Choroid plexus epithelial cell (primary cell): Measurements from ENCODE around the gene PHF2.

ENCODE experiments used
- DNase-seq: peaks from one replicate; pipeline ENCODE4 v3.0.0-alpha.2; 2010; ENCODE audit warnings: low read depth
- H3K4me3 ChIP-seq: 2 replicates; pipeline ENCODE4 v1.5.1; 2011; ENCODE audit warnings: low read depth, mild to moderate bottlenecking, control low read depth, low read length, moderate library complexity
- TF ChIP-seq, protein P1 (sequence below): conservative IDR thresholded peaks from 2 replicates; pipeline ENCODE4 v1.5.1; 2011; ENCODE audit warnings: low read depth, mild to moderate bottlenecking, control low read depth, inconsistent platforms, low read length, moderate library complexity

Gene PHF2

DNA sequence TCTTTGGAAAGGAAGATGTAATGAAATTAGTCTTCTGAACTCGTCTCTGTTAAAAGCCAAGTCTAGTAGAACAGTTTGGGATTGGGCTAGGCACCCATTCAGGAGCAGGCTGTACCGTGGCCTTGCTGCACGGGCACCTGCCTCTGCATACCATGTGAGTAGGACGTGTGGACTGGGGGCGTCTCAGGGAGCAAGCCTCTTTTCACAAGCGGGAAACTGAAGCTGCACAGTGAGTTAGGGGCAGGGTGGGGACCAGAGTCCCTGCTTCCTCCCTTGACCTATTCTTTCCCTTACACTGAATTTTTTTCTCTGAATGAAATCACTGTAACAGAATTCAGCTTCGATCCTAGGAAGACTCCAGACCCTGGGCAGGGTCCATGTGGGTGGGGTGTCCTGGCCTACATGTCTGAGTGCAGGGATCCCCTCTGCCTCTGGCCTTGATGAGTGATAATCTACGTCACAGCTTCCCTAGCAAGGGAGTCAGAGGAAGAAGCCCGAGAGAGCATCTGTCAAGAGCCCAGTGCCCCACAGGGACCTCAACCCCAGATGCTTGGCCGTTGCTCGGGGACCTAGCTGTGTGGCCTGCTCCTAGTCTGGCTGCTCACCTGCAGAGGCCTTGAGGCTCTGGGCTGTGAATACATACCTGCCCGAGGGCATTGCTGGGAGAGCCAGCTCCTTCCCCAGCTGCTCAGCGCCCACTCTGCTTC, 15.1 kb downstream of the PHF2 start:
- DNase-seq: no peak
- TF ChIP-seq, protein P1, sequence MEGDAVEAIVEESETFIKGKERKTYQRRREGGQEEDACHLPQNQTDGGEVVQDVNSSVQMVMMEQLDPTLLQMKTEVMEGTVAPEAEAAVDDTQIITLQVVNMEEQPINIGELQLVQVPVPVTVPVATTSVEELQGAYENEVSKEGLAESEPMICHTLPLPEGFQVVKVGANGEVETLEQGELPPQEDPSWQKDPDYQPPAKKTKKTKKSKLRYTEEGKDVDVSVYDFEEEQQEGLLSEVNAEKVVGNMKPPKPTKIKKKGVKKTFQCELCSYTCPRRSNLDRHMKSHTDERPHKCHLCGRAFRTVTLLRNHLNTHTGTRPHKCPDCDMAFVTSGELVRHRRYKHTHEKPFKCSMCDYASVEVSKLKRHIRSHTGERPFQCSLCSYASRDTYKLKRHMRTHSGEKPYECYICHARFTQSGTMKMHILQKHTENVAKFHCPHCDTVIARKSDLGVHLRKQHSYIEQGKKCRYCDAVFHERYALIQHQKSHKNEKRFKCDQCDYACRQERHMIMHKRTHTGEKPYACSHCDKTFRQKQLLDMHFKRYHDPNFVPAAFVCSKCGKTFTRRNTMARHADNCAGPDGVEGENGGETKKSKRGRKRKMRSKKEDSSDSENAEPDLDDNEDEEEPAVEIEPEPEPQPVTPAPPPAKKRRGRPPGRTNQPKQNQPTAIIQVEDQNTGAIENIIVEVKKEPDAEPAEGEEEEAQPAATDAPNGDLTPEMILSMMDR: no peak
- H3K4me3 ChIP-seq: no peak overlapping the region

DNA sequence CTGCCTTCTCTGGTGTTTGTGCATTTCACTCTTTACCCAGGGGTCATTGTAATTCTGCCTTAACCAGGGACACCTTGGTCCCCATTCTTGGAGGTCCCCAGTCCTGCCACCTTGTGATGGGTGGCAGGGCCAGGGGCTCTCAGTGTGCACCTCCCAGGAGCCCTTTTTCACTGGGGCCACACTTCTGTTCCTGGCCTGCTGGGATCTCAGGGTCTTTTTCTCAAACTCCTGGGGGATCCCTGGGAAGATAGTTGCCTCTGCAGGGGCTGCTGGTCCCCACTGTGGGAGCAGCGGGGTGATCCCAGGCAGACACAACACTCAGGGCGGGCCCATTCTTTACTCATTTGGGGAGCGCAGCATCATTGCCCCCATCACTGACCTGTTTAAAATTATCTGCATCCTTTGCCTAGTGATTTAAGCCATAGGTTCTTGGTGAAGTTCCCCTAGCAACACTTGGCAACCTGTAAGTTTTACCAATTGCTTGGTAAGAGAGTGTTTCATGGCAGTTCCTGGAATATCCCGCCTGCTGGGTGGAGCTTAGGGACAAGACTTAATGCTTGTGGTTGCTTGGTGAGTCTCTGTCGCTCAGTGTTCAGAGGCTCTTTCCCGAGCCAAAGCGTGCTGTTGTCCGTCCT, 15.7 kb downstream of the PHF2 start:
- TF ChIP-seq, protein P1: no peak
- no peak for DNase-seq
- no peak overlapping the region for H3K4me3 ChIP-seq

DNA sequence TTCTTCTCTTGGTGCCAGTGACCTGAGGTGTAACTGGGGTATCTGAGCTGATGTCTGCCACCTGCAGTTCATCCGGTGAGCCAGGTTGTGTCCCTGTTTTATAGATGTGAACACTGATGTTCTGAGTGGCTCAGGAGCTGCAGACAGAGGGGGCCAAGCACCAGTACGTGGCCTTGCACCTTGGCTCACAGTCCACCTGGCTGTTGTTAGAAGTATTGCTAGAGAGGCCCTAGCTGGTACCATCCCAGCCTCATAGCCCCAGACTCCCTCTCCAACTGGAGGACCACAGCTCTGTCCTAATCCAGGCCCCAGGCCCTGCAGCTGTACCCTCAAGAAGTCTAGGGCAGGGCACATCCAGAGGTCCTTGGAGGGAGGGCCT, 16.2 kb downstream of the PHF2 start:
- H3K4me3 ChIP-seq: no peak overlapping the region
- DNase-seq: no peak
- TF ChIP-seq, protein P1: peak; percentile 30

DNA sequence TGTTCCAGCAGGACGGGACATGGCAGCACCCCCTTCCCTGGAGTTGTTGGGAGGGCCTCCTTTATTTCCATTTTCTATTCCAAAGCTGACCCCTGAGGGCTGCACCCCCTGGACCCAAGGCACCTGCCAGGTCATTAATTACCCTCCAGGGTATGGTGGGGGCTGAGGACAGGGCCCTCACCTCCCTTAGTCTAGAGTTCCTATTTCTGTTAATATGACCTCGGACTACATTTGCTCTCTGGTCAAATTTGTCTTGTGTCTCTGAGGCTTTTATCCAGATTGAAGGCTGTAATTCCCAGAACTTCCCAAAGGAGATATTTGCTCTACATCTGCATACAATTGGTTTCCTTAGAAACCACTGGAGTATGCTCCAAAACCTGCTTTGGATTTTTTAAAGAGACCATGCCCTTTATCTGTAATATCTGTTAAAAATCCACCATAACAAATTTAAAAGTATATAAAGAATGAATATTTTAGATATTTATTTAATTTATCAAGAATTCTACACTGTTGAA, 16.8 kb downstream of the PHF2 start:
- H3K4me3 ChIP-seq: no peak overlapping the region
- TF ChIP-seq, protein P1: no peak
- DNase-seq: no peak

DNA sequence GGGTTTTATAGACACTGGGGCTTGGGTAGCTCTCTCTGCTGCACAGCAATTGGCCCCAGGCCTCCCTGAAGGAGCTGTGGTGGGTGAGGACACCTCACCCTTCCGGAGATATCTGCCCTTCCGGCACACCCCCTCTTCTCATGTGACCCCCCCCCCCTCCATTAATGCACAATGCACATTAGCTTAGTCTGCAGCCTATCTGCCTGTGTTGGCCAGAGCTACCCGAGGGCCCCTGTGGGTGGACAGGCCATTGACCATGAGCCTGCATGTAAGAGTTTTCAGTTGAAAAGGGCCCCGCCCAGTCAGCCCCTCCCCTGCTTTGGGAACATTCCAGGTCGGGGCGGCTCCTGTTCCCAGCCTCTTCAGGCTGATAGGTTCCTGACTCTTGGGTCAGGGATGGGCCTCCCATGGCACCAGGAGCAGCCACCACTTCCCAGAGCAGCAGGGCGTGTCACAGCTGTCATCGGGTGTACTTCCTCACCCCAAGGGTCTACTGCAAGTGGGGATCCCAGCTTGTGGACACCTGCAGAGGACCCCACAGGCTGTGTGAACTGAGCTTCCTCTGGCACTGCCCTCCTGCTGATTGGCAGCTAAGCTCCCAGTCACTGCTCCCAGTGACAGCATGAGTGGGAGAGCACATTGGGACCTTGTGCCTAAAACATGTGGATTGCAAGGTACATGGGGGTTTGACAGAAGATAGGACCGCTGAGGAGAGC, 17.8 kb downstream of the PHF2 start:
- H3K4me3 ChIP-seq: no peak overlapping the region
- TF ChIP-seq, protein P1: no peak
- DNase-seq: no peak

DNA sequence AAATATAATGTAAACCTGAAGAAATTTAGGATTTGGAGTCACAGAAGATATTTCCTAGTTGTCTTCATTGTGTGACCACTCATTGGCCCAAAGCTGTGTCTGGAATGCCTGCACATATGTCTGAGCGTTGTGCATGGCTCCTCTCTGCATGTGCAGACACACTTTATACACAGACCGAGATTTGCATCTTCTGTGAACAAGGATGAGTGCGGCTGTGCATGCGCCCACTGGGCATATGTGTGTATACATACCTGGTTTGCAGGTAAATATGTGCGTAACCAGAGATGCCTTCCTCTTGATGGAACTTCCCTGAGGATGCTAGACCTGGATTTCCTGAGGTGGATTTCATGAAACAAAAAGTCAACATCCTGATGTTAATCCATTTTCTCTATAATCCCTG, 19.1 kb downstream of the PHF2 start:
- no peak for DNase-seq
- TF ChIP-seq, protein P1: no peak
- H3K4me3 ChIP-seq: no peak overlapping the region
